ENCODE data around the gene NARF.

DNA sequence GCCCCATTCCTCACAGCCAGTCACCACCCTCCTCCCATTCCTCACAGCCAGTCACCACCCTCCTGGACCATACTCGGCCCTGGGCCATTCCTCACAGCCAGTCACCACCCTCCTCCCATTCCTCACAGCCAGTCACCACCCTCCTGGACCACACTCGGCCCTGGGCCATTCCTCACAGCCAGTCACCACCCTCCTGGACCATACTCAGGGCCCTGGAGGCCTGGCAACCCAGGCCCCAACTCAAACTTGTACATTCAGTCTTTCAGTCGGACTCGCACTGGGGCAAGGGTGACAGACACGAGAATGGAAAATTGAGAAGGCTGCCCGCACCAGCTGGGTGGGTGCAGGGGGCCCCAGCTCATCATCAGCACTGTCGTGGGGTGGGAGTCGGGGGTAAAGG lies 30.6 kb downstream of the NARF start:
- TF ChIP-seq CTCF (conservative IDR thresholded peaks at IDR 0.05; ENCODE audit: low read length): no peak
- TF ChIP-seq EZH2phosphoT487 (IDR thresholded peaks at IDR 0.05; ENCODE audit: borderline replicate concordance, low read depth, low read length): no peak
